ENCODE data around the gene HSD17B12.
A peak's percentile ranks its signal among the peaks of the same experiment; 100 is the strongest.
"Not testable (repeated sequence)": the region's sequence is repeated elsewhere in the genome, so short reads cannot be mapped to it uniquely, and the experiment has no call there.

The HSD17B12 gene

DNA sequence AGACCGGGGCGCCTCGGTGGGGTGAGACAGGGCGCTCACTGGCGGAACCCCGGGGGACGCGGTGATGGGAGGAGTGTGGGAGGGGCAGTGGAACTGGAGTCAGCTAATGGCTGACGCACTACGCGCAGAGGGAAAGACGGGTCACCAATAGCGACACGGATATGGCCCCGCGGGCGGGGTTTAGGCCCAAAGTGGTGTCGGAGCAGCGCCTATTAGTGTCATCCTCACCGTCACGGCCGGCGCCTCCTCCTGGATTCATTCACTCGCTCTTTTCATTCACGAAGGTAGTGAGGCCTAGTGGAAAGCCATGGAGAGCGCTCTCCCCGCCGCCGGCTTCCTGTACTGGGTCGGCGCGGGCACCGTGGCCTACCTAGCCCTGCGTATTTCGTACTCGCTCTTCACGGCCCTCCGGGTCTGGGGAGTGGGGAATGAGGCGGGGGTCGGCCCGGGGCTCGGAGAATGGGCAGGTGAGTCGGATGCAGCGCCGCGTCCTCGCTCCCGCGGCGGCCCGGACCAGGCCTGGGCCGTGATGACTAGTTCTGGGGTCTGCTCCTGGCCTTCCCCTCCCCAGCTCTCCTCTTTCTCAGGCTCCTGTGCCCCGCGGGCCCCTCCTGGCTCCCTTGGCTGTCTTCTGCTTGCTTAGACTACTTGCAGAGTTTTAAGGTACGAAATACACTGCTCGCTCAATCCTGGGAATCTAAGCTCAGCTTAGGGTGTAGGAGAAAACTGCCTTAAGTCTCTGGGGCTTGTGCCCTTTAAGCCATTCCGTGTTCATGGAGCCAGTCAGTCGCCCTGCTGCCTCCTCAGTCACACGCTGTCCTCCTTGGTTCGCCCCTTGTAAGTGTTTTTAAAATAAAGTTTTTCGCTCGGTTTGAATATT lies at the start of gene HSD17B12:
HSD17B12 (plus strand) TSS at position 218 of the 880 bp plus-strand sequence; CDS start at position 308, 90 bp downstream.
- peak; percentile 98 for DNase-seq

DNA sequence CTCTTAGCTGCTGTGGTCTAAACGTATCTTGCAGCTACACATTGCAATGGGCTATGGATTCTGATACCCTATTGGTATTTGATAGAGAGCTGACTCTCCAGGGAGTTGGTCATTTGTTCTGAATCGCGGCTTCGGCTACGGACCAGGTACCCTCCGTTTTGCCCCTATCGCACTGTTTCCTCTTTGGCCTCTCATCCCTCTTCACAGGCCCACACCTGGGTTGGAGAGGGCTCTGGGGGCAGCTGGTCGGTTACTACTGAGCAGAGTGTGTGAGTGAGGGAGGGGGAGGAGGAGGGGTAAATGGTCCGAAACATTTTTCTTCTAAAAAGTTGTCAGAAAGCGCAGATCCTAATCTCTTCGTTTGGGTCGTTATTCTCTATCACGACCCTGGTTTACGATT lies 48.8 kb upstream of the HSD17B12 start:
- DNase-seq: no peak

DNA sequence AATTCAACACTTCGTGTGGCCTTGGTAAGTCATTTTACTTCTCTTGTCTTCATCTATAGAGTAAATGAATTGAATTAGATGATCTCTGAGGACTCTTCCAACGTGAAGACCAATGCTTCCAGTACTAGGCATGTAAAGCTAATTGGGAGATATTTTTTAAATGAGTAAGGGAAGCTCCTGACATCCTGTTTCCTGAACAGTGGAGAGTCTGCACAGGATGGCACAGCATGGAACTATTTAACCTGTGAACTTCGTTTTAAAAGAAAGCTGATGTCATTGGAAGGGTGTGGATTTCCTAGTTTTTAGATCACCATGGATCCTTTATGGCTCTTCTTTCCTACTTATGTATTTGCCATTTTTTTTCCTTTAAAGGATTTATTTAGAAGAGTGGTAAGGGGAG lies 48.4 kb upstream of the HSD17B12 start:
- DNase-seq: no peak

DNA sequence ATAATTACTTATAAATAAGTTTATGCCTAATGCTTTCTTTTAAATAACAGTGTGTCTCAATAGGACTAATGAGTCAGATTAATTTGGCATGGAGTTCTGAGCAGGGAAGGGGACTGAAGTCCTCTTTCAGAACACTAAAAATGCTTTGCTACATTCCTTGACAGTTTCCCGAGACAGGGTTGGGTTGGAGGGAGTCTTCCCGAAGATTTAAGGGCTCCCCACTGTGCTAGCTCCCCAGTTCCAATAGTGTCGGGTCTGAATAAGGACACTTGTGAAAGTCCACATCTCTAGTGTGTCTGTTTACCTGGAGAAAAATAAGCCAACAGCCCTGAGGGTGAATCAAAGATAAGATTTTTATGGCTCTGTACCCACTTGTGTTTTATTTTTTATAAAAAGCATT lies 41.8 kb upstream of the HSD17B12 start:
- no peak for DNase-seq

DNA sequence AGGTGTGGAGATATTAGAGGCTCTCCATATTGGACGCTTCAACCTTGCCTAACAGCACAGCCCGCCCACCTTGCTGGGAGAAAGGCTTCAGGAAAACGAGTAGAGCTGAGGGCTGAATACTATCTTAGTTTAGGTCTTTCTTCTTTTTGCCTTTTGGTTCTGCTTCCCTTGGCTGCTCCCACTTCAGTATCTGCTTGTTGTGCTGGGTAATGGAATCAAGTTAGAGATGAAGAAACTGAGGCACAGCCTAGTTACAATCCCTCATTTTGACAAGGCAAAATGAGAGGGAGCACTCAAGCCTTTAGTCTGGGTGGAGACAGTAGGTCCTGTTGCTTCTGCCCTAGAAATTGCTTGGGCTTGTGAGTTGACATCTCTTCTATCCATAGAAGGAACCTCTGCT lies 41.3 kb upstream of the HSD17B12 start:
- no peak for DNase-seq

DNA sequence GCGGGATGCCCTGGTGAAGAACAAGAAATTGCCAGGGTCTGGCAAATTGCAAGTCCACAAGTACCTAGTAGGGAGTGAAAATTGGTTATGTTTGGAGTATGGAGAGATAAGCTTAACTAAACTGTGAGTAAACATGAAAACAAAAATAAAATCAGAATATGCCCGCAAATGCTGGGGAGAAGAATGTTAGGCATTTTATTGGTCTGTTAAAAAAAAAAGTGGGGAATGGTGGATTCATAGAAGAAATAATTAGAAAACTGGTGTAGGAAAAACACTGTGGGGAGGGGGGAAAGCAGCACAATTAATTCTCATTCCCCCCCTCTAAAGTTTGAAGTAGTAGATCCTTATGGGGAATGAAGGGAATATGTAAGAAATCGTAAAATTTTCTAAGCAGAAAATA lies 40.6 kb upstream of the HSD17B12 start:
- no peak for DNase-seq

DNA sequence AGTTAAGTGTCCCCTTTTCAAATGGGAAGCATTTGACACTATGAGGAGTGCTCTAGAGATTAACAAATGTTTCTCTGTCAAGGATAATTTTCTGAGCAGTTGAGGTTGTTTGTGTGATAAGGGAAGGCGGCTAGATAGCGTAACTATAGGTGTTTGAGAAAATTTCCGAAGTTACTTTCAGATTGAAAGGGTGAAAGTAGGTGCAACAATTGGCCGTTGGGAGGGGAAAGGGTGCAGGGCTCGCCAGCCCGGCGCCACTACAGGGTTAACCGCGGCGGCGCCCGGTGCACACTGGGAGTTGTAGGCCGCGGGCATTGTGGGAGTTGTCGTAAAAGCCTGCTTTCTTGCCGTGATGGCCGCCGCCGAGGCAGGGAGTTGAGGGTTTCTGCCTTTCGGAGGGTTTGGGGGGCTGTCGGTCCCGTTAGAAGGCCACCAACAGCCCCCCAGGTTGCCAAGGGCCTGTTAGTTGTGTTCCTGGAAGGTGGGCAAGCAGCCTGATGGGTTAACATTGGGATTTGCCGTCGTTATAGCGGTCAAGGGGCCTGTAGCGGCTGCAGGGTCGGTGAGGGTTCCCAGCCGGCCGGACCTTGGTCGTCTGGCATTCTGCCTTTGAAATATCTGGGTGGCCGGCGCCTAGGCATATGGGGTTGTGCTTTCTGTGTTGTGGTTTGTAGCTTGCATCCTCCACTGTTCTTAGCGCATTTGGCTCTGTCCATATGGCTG lies 36.5 kb upstream of the HSD17B12 start:
- DNase-seq: peak; percentile 85 to 88

DNA sequence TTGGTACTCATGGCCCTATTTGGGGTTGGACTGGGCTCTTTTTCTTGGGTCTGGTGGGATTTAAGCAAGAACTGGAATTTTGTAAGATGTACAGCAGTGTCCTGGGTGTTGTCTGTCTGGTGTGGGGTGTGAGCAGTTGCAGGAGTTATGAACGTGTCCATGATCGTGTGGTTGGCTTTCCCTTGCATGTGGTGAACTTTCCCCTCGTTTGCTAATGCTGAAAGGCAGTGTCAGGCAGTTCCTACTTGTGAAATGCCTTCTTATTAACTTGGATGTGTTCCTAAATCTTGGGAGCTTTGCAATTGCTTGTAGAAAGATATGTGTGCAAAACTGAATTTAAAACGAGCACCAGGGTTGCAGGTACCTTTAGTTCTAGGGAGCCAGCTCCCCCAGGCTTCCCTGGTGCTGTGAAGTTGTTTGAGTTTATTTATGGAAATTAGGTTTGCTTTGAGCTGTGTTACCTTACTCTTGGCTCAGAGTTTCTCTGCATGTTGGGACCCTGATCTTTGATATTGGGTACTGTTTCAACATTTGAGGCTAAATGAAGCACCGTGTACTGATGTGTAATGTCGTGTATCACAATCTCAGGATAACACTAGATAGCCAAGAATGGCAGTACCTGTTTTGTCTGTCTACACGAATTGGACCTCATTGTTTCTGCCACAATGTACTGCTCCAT lies 35.8 kb upstream of the HSD17B12 start:
- no peak for DNase-seq

DNA sequence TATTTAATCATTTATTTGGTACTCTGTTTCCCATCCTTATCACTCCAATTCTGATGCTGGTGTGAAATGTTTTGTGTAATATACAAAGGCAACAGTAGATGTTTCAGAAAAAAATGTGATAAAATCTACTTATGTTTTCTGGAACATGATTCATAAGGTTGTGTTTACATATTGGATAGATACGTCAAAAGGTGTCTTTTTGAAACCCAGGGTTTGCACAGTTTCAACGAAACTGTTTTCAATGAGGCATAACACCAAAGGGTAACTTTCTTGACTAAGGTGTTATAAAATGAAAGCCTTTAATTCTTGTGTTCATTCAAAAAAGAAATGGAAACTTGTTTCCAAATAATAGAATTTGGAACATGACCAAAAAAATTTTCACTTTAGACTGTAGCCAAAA lies 33.8 kb upstream of the HSD17B12 start:
- DNase-seq: no peak

DNA sequence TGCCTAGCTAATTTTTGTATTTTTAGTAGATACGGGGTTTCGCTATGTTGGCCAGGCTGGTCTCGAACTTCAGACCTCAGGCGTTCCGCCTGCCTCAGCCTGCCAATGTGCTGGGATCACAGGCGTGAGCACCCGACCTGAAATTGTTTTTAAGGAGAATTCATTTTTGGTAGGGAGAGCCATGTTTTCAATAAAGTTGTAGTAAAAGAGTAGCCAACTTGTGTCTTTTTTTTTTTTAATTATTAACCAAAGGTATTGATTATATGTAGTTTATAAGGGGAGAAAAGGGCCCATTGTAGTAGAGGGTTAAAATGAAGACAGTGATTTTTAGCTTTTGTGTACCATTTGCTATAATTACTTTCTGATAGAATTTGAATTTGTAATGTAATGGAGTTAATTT lies 31.6 kb upstream of the HSD17B12 start:
- no peak for DNase-seq

DNA sequence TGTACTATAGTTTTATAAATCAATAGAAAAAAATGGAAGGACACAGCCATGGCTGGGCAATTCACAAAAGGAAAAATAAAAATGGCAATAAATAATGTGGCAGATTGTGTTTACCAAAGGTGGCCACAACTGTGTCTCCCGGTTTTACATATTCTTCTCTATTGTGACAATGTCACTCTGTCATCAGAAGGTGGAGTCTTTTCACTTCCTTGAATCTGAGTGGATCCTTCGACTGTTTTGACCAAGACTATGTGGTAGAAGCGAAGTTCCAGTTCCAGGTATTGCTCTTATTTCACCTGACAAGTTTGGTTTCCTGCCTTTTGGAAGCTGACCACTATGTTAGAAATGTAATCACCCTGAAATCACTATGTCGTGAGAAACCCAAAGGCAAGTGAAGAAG lies 31.0 kb upstream of the HSD17B12 start:
- no peak for DNase-seq

DNA sequence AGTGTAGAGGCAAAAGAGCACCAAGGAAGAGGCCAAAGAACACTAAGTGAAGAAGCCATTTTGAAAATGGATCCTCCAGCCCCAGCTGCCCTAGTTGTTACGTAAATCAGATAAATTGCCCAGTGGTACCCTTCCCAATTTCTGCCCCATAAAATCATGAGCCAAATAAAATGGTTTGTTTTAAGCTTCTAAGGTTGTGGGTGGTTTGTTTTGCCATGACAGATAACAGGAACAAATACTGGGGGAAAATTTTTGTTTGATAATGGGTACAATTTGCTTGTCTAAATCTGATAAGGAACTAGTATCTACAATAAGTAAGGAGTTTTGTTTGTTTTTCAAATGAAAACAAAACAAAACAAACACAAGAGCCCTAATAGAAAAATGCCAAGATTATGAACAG lies 30.6 kb upstream of the HSD17B12 start:
- no peak for DNase-seq

DNA sequence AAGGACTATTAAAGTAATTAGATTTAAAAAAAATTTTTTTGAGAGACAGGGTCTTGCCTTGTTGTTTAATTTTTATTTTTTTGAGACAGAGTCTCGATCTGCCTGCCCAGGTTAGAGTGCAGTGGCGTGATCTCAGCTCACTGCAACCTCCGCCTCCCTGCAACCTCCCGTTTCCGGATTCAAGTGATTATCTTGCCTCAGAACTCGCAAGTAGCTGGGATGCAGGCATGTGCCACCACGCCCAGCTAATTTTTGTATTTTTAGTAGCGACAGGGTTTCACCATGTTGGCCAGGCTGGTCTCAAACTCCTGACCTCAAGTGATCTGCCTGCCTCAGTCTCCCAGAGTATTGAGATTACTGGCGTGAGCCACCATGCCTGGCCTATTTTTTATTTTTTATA lies 17.5 kb upstream of the HSD17B12 start:
- DNase-seq: not testable (repeated sequence)

DNA sequence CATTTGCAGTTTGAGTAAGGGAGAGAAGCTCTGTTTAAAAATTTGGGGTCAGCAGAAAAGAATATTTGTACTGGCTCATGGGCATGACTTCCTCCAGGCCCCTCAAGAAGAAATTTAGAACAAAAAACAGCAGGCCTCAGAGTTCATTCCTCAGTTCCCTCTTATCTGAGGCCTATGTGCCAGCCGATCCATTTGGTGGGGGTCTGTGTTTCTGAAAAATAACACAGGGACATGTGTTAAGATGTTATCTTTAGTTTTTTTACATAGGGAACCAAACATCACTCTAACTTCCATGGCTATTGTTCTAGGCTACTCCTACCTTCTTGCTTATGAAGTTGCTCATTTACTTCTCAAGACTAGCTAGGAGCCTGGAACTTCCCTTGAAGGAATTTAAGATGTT lies 16.2 kb upstream of the HSD17B12 start:
- DNase-seq: no peak

DNA sequence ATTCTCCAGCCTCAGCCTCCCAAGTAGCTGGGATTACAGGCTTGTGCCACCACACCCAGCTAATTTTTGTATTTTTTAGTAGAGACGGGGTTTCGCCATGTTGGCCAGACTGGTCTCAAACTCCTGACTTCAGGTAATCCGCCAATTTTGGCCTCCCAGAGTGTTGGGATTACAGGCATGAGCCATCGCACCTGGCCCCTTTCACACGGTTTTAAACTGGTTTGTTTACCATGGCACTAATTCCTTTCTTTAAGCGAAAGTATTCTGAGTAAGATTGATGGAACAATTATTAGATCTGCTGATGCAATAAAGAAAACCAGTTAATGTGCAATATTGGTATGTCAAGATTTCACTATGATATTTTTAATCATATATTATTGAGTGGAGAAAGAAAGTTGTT lies 9.3 kb upstream of the HSD17B12 start:
- not testable (repeated sequence) for DNase-seq

DNA sequence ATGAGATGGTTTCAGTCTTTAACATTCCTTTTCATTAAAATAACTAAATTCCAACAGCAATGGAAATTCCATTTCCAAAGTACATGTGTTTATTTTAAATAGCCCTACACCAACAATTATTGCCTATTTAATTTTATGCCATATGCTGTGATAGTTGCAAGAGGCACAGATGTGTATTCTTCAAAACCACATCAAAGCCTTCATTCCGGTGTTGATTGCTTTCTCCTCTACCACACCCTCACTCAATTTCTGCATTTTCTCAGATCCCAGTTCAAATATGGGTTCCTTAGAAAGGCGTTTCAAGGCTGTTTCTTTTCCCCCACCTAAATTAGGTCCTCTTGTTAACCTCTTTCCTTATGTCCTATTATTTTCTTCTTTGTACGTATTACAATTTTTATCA lies 6.0 kb upstream of the HSD17B12 start:
- DNase-seq: no peak

DNA sequence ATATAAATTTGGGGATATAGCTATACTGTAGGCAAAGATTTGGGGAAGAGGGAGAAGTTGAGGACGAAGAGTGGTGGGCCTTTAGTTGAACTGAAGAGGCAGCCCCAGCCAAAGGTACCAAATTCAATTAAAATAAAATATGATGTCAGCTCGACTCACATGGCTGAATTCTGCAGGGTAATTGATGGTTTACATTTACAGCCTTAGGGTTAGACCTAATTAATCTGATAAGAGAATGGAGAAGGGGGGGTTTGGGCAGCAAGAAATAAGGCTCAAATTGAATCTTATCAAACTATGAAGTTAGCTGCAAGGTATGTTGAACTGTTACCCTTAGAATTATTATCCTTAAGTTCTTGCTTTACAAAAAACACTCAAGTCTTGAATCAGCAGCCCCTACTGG lies 3.6 kb upstream of the HSD17B12 start:
- DNase-seq: no peak

DNA sequence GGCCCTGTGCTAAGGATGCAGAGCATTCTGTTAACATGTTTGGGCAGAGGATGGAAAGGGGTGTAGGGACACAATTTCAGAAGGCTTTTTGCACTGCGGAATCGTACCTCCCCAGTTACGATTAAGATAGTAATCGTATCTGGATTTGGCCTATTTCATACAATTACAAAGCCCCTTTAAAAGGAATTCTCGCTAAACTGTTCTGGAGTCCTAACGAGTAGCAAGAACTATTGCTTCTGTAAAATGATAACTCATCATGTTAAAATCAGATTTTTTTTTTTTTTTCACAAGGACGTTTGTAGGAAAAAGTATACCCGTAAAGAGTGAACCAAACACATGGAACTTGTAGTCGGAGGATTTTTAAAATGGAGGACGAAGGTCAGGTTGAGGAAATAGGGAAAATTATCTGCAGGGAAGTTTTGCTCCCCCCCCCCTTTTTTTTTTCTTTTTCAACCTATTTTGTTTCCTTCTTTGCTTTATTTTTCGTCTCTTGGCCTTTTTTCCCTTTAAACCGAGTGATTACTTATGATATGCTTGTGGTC lies 934 bp downstream of the HSD17B12 start:
- no peak for DNase-seq

DNA sequence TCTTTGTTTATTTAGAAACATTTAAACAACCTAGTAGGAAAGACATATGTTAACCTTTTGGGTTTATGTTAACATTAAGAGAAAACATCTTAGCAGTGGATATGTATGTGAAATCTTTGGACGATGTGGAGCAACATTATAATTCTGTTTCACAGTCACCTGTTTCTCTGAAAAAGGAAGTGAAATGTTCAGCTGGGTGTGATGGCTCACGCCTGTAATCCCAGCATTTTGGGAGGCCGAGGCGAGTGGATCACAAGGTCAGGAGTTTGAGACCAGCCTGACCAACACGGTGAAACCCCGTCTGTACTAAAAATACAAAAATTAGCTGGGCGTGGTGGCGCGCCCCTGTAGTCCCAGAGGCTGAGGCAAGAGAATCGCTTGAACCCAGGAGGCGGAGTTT lies 1.5 kb downstream of the HSD17B12 start:
- DNase-seq: peak in 1 of 2 donors; percentile 24

DNA sequence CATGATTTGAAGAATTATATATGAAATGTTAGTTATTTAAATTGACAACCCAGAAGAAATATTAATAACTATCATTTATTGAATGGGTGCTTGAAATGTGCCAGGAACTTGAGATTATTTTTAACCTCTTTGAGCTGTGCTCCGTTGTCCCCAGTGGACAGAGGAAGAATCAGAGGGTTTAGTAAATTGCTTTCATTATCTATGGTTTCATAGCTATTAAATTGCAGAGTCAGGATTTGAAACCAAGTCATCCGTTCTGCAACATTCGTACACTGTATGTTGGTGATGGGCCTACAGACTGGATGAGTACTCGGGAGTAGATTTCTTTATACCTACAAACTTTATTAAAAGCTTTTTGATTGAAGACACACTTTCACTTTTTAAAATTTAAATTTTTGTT lies 4.9 kb downstream of the HSD17B12 start:
- no peak for DNase-seq

DNA sequence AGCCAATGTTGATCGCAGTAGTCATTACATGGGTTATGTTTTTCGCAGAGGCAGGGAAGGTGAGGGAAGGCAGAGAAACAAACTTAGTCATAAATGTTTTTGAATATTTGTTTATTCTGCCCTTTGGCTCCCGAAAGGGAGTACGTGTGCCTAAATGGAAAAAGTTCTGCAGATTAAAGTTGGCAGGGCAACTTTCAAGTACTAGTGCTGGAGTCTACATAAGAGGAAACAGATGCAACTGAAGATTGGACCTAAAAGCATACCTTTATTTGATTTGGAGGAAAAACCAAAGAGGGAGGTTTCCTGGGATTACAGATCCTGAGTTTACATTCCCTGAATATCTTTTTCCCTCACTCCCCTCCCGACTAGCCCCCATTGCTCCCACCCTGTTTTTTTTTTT lies 5.7 kb downstream of the HSD17B12 start:
- DNase-seq: no peak

DNA sequence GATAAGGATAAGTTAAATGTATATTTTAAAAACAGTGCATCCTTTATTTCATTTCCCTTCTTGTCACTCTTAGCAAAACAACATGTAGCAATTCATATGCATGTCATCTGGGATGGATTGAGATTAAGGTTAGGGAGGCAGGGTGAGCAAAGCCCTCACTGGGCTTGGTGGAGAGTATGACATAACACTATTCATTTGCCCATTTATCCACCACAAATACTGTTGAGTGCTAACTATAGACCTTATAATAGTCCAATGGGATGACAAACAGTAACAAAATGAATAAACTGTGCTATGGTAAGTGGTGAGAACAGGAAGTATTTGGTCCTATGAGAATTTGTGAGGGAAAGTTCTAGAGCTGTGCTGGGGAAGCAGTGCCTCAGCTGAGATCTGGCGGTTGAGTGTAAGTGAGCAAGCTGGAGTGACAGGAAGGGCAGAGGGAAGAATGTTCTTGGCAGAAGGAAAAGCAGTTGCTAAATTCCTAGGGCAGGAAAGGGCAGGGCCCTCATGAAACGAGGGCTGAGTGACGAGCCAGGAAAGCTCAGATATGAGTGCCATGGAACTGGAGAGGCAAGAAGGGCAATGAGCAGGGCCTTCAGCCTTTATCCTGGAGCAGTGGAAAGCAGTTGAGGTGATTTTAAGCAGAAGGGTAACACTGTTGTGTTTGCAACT lies 6.7 kb downstream of the HSD17B12 start:
- DNase-seq: no peak

DNA sequence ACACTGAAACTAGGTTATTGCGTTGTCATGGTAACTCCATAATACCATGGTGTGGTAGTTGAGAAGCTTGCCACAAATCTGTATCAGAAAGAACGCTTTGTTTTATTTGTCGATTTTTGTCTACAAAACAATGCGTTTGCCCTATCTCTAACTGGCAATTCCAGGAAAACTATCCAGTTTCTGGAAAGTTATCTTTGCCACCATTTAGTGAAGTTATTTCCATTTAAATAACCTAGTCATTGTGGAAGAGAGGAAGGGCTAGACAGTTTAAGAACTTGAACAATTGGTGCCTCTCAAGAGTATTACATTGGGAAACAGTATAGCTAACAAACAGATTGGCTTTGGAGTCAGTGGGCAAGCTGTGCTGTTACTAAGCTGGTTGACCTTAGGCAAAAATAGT lies 7.9 kb downstream of the HSD17B12 start:
- DNase-seq: no peak
